ENCODE measurements around the gene WDR18.

DNA sequence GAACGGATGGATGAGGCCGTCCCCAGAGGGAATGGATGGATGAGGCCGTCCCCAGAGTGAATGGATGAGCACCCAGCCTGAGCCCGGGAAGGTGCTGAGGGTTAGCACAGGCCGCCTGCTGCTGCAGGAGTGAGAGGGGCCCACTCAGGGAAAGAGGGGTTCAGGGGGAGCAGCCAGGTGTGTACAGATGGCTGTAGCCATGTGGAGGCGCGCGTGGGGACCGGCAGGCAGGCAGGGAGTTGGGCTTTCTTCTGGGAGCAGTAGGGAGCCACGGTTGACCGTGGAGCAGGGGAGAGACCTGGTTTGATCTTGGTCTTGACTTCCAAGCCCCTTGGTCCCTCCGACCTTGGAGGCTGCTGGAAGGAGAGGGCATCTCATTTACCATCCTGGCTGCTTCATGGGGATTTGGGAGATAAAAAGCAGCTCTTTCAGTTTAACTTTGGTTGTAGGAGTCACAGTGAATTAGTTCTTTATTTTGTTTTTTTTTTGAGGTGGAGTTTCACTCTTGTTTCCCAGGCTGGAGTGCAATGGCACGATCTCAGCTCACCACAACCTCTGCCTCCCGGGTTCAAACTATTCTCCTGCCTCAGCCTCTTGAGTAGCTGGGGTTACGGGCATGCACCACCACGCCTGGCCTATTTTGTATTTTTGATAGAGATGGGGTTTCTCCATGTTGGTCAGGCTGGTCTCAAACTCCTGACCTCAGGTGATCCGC lies 33.6 kb upstream of the WDR18 start:
- TF ChIP-seq EP300 (conservative IDR thresholded peaks at IDR 0.05; ENCODE audit: poor library complexity, severe bottlenecking) (no peak), EZH2 (IDR thresholded peaks at IDR 0.05; ENCODE audit: borderline replicate concordance, insufficient read depth, low read length, poor library complexity, severe bottlenecking) (no peak), RAD21 (conservative IDR thresholded peaks at IDR 0.05) (no peak), TAF1 (IDR thresholded peaks at IDR 0.05; ENCODE audit: low read depth) (no peak), REST (IDR thresholded peaks at IDR 0.05; ENCODE audit: borderline replicate concordance) (no peak)
- TF ChIP-seq, protein P1, sequence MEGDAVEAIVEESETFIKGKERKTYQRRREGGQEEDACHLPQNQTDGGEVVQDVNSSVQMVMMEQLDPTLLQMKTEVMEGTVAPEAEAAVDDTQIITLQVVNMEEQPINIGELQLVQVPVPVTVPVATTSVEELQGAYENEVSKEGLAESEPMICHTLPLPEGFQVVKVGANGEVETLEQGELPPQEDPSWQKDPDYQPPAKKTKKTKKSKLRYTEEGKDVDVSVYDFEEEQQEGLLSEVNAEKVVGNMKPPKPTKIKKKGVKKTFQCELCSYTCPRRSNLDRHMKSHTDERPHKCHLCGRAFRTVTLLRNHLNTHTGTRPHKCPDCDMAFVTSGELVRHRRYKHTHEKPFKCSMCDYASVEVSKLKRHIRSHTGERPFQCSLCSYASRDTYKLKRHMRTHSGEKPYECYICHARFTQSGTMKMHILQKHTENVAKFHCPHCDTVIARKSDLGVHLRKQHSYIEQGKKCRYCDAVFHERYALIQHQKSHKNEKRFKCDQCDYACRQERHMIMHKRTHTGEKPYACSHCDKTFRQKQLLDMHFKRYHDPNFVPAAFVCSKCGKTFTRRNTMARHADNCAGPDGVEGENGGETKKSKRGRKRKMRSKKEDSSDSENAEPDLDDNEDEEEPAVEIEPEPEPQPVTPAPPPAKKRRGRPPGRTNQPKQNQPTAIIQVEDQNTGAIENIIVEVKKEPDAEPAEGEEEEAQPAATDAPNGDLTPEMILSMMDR (IDR thresholded peaks at IDR 0.05; ENCODE audit: poor library complexity, severe bottlenecking), result no peak
